Left lobe of liver (tissue), 2 donors: Measurements from ENCODE around the gene UBE3D. TPM values are rescaled to one million over a fixed set of nuclear protein-coding genes. Genes with fewer than 3 reads are reported as not detected.
"Not testable (repeated sequence)": the region's sequence is repeated elsewhere in the genome, so short reads cannot be mapped to it uniquely, and the experiment has no call there.

ENCODE experiments used
- ATAC-seq: fragments of 200-7000 bp; cut with Tn5 transposase; one replicate; pipeline ENCODE4 v1.9.1; 2020; ENCODE audit warnings: mild to moderate bottlenecking, moderate library complexity
- DNase-seq: peaks from one replicate; pipeline ENCODE4 v3.0.0-alpha.2; 2020; ENCODE audit warnings: low spot score
- total RNA-seq: library from RNA; stranded (reverse); gene quantifications from one replicate; pipeline ENCODE4 v1.2.1, GENCODE V29; 2021
- donor health status: DM: no; HTN: no; CAD: no; lungs with moderate emphysema.
- donor health status: DM: no; HTN: yes; CAD: no.

UBE3D gene
- total RNA-seq, 1 donor from 2014 or later = 2.1 TPM

DNA sequence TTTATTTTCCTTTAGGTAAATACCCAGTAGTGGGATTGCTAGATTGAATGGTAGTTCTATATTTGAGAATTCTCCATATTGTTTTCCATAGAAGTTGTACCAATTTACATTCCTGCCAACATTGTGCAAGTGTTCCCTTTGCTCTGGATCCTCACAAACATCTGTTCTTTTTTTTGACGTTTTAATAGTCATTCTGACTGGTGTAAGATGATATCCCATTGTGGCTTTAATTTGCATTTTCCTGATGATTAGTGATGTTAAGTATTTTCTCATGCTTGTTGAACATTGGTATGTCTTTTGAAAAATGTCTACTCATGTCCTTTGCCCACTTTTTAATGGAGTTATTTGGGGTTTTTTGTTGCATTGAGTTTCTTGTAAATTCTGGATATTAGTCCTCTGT, 85.6 kb downstream of the UBE3D start:
- no peak for ATAC-seq
- DNase-seq = no peak

DNA sequence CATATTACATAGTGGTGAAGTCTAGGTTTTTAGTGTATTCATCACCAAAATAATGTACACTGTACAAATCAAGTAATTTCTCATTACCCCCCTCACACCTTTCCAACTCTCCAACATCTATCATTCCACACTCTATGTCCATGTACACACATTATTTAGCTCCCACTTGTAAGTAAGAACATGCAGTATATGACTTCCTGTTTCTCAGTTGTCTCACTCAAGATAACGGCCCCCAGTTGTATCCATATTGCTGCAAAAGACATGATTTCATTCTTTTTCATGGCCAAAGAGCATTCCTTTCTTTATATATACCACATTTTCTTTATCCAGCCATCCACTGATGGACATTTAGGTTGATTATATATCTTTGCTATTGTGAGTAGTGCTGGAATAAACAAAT, 86.0 kb downstream of the UBE3D start:
- DNase-seq (no peak), ATAC-seq (no peak)

DNA sequence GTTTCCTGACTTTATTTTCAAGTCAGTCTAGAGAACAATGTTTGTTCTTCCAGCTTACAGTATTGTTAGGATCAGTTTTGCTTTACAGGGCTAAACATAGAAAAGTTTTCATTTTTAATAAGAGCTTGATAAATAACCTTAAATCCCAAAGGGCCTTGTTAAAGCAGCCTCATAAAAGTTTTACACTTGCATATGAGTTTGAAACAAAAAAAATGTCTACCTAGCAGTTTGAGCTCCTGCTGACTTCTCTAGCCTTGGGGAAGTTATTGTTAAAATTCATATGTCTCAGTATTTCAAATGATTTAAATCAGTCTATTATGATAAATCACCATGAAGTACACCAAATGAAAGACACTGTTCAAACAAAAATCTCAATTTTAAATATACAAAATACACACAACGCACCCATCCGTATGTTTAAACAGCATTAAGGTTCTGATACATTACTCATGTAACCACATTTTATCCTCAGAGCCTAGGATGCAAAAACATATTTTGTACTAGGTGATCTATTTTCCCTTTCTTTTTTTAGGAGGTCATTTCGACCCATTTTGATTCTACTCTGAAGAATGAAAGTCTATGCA, 87.2 kb downstream of the UBE3D start:
- DNase-seq (no peak), ATAC-seq (no peak)

DNA sequence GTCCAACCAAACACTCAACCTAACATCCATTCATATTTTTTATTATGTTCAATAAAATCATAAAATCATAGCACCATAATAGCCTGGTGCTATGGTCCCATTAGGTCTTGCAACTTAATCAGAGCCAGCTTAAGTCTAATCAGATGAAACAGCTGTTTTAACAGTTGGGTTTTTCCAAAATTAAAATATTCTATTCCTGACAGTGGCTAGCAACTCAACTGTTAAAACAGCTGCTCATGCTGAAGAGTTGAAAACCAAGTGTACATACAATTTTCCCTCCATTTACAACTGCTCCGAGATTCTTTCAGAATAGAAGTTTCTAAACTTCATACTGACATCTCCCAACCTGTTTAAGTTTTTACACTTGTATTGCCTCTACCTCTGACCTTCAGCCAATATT, 89.5 kb downstream of the UBE3D start:
- ATAC-seq (no peak), DNase-seq (no peak)

DNA sequence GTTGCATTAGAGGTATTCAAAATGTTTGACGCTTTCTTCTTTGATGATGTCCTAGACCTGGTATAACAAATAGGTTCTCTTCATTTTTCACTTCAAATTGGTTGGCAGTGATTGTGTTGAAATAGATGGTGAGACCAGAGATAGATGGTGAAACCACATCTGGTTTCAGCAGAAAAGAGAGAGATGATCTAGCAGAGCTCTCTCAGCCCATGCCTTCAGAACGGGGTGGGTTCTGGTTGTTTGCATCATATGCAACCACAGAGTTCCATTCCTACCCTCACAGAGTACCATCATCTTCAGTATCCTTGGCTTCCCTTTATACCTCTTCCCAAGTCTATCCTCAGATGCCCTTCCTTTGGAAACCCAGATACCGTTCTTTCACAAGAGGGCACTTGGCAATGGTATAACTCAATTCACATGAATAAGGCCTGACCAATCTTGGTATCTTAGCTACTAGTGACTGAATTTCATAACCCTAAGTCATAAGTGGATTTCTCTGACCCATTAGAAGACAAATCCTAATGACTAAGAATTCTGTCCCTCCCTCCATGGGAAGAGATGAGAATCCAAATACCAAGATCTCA, 93.7 kb downstream of the UBE3D start:
- ATAC-seq (peak; percentile 19), DNase-seq (no peak)

DNA sequence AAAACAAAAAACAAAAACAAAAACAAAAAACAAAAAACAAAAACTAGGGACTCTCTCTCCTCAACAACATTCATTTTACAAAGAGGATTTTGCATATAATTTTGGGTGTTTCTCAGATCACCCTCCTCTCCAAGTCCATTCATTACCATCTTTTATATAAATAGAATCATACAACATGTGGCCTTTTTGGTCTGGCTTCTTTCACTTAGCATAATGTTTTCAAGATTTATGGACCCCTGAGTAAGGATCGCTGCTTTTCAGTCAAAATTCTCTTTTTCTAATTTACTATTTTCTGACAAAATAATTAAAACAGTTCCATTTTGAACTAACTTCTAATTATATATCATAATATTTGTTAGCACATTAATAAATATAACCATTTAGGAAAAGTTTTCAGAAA, 94.8 kb downstream of the UBE3D start:
- DNase-seq (no peak), ATAC-seq (no peak)

DNA sequence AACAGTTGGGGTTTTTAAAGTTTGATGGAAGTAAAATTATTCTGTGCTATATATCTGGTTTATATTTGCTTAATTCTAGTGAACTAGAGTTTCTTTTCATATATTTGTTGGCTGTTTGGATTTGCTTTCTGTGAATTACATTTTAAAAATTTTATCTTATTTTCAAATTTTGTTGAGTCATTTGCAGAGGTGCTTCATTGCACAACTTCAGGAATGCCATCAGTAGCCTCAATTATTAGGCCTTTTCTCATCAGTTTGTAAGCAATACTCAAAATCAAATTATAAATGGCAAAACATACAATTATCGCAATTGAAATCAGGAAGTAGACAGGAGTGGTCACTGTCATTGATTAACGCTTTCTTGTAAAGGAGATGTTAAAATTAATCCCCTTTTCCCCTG, 96.9 kb downstream of the UBE3D start:
- DNase-seq (no peak), ATAC-seq (no peak)

DNA sequence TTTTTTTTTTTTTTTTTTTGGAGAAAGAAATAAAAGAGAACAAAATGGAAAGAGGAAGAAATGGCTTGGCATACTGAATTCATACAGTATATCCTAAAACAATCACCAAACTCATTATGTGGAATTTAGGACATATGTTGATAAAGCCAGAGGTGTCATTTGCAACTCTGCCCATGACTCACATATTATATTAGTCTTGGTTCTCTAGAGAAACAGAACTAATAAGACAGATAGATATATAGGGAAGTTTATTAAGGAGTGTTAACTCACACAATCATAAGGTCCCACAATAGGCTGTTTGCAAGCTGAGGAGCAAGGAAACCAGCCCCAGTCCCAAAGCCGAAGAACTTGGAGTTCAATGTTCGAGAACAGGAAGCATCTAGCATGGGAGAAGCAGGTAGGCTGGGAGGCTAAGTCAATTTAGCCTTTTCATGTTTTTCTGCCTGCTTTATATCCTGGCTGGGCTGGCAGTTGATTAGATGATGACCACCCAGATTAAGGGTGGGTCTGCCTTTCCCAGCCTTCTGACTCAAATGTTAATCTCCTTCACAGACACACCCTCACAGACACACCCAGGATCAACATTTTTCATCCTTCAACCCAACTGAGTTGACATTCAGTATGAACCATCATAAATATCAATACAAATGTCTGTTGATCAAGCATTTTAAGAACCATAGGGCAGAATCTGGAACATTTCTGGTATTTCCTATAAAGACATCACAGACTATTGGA, 102.3 kb downstream of the UBE3D start:
- DNase-seq (no peak), ATAC-seq (no peak)

DNA sequence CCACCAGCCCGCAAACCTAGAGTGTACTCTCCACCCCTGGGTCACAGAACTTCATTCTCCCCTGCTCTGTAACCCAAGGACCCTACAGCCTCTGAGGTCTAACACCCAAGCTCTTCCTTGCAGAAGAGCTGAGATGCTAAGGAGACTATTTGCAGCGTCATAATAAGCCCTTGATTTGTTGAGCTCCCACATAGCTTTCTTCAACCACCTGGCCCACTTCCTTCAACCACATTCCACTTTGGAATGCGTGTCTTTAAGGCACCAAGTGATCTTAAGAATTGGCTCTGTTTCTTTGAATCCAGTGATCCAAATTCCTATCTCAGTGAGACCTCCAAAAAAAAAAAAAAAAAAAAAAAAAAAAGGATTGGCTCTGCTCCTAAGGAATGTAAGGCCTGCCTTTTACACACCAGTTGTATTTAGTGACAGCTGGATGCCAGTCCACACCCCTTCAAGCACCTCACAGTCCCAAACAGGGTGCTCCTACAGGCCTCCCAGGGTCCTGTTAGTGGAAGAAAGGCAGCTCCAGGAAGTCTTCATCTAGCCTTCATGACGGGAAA, 106.2 kb downstream of the UBE3D start:
- DNase-seq (no peak), ATAC-seq (no peak)

DNA sequence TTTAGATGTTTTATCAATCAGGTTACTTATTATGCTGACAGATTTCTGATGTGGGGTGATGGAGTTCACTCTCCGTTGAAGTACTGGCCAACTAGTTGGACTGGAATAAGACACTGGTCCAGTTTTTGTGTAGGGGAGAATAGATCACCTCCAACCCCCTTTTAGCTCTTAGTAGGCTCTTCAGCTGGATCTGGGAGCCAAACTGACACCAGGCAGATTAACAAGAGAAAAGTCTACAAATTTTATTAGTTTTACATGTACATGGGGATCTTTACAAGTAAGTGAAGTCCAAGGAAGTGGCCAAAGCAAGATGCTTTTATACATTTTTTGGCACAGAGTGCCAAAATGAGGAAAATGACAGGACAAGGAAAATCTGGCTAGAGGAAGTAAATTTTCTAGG, 107.1 kb downstream of the UBE3D start:
- DNase-seq (no peak), ATAC-seq (no peak)

DNA sequence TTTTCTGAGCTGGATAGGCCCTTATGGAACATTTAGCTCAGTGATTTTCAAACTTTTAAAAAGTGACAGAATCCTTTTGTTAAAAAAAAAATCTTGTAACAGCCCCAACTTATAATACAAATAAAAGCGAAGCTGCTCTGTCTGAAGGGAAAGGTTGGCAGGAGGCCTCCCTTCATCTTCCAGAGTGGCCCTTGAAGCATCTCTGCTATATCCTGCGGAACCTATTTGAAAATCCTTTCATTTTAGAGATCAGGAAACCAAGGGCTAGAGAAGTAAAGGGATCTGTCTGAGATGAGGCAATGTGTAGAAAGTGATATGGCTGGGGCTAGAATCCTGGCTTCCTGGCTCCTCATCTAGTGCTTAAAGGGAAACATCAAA, 107.8 kb downstream of the UBE3D start:
- ATAC-seq (no peak), DNase-seq (no peak)

DNA sequence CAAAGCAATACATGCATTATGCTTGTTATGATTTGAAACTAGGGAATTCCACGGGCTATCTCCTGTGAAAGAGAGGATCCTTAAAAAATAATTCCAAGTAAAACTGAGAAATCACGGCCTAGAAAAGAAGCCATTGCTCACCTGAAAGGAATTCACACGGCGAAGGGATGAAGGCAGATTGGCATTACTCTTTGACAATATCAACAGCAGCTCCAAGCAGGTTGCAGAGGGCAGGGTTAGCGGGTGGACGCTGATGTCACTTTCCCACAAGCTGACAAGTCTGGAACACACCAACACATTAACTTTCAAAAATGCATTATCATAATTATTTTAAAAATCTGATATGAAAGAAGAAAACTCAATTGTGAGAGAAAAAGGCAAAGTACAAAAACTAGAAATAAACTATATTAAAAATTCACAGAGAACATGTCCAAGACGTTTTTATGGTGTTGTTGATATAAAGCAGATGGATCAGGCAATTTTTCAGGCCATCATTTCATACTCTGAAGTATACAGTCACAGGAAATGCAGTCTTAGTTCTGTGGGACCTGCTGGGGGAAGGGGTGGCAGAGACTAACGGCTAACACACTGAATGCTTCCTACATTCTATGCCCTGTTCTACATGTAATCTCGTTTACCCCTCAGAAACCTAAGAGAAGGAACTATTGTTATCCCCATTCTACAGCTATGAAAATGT, 108.3 kb downstream of the UBE3D start:
- ATAC-seq (no peak), DNase-seq (no peak)

DNA sequence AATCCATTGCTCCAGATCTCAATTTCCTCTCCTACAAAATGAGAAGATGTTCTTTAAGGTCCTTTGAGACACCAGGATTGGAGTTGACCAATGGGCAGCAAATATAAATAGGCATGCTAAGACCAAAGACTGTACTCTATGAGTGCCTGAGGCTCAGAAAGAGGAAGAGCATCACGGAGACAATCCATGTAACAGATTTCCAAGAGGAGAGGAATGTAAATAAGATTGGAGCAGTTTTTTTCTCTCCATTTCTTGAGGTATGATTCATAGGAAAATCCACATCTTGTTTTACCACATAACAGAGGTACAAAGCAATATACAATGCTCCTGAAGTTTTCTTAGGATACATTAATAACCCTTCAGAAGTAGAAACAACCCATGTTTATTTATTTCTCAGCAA, 109.8 kb downstream of the UBE3D start:
- DNase-seq (no peak), ATAC-seq (no peak)

DNA sequence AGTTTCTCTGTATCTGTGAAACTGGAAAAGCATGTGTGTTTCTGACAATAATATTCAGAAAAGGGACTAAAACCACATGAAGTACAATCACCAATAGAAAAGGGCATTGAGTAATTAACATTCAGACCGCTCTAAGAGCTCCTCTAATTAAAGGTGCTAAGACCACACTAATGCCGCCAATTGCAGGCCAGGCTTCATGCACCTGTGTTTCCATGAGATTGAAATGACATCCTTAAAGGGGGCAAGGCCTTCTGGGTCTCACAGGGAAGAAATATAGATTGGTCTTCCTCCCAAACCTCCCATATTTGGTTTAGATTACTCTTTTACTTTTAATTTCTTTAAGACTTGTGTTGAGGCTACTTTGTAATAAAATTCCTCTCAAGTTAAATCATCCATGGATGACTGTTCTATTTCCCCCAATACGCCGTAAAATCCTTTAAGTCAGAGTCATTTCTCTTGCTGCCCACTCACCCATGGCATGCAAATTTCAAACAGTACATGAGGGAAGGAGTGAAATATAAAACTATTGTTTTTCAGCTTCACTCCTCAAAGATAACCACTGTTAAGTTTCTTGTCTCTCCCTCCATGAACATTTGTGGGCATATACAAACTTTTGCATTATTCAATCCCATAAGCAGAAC, 110.6 kb downstream of the UBE3D start:
- ATAC-seq (no peak), DNase-seq (no peak)

DNA sequence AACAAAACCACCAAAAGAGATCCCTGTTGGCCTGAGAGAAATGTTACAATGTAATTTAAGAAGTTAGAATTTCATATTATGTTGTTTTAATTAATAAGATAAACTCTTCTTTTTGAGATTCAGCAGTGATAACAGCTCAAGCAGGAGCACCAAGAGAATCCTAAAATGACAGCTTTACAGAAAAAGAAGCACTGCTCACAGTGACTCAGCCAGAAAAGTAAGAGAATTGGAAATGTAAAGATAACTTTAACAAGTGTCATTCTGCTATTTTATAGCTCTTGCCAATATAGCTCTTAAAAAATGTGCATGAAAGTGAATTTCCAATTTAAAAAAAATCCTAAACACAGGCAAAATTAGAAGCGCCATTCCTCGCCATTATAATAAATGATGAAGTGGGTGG, 111.3 kb downstream of the UBE3D start:
- no peak for ATAC-seq
- DNase-seq = no peak

DNA sequence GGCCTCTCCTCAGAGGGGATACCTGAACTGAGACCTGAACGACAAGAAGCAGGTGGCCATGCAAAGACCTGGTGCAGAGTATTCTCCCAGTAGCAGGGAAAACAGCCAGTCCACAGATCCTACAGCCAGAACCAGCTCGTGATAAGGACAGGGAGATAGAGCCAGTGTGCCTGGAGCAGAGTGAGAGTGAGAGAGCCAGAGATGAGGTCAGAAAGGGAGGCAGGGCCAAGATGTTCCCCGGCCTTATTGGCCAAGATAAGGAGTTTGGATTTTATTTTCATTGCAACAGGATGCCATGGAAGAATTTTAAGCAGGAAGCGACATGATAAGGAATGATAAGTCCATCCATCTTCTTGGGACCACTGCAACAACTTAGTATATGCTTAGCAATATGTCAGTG, 111.8 kb downstream of the UBE3D start:
- DNase-seq = no peak

DNA sequence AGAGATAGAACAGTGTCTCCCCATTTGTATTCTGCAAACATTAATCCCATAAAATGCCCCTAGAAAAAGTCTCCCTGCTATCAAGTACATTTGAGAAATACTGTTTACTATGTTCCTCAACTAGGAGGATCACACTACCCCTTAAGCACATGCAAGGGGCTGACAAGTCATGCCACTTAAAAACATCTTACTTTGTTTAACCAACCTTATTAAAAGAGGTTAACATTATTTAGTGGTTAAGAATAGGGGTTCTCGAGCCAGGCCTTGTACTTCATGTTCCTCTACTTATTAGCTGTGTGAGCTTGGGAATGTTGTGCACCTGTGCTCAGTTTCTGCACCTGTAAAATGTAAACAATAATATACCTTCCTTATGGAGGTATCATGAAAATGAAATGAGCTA, 113.7 kb downstream of the UBE3D start:
- DNase-seq = no peak
- no peak for ATAC-seq

More for the DNA sequence above, 111.8 kb downstream of the UBE3D start:
- no peak for ATAC-seq

DNA sequence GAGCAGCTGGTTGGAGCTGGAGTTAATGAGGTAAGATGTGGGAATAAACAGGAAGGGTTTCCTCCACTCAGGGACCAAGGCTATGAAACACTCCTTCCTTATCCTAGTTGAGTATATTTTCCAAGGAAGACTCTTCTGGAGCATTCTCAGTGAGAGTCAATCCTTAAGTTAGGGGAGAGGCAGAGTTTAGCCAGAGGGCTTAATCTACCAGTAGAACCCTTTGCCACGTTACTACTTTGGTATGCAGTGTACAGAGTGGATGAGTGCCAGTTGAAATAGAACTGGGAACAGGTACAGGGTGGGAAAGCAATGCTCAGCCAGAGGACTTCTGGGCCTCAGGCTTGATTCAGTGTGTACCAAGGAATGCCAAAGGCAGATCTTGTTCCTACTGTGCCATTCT, 114.3 kb downstream of the UBE3D start:
- ATAC-seq (no peak), DNase-seq (no peak)

DNA sequence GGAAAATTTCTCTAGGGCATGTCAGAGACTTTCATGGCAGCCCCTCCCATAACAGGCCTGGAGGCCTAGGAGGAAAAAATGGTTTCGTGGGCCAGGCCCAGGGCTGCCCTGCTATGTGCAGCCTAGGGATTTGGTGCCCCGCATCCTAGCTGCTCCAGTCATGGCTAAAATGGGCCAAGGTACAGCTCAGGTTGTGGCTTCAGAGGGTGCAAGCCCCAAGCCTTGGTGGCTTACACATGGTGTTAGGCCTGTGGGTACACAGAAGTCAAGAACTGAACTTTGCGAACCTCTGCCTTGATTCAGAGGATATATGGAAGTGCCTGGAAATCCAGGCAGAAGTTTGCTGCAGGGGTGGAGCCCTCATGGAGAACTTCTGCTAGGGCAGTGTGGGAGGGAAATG, 134.7 kb downstream of the UBE3D start:
- ATAC-seq, DNase-seq: not testable (repeated sequence)

DNA sequence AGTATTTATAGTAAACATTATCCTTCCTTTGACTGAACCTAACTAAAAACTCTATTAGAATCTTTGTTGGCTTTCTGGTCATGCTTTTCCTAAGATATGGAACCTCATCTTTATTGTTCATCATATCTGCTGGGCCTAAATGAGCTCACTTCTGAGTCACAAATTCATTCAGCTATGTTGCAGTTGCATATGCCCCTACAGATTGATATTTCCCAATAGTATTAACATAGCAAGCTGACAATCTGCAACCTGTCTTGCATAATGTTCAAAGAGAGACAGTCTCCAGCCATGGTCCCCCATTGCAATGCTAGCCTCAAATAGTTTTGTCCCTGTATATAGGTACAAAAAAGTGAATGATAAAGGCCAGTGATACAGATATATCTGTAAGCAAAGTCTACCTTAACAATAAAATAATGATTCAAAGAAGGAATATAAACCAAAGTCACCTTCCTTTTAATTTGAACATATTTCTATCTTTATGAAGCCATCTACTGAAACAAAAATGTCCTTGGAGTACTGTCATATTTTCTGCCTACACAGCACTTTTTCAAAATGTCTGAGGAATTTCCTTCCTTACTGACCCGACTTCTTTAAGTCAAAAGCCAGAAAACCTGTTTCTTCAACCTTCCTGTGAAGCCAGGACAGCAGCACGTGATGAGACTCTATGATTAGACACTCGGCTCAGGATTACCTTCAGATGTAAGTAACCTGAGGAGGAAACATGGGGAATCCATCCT, 140.7 kb downstream of the UBE3D start:
- no peak for DNase-seq
- no peak for ATAC-seq

DNA sequence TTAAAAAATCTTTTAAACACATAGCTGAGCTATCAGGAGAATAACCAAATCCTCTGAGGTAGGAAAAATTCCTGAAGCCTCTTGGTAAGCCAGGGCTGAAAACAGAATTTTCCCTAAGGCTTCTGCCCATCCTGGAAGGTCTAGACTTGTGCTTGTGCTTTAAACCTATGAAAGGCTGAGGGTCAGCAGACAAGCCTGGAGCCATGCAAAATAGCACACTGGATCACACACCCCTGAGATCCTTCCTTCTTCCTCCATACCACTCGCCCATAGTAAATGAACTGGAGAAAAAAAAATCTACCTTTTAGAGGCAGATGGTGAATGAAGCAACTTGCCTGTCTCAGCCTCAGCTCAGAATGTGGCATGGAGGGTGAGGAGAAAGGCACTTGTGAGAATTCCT, 144.4 kb downstream of the UBE3D start:
- no peak for ATAC-seq
- no peak for DNase-seq
